Measurements from ENCODE around the gene PLPP3.
A peak's percentile ranks its signal among the peaks of the same experiment; 100 is the strongest.

PLPP3 gene

GRCh38 chr1:56493826-56494225 lies 85.5 kb downstream of the PLPP3 start:
- DNase-seq, result no peak

DNA sequence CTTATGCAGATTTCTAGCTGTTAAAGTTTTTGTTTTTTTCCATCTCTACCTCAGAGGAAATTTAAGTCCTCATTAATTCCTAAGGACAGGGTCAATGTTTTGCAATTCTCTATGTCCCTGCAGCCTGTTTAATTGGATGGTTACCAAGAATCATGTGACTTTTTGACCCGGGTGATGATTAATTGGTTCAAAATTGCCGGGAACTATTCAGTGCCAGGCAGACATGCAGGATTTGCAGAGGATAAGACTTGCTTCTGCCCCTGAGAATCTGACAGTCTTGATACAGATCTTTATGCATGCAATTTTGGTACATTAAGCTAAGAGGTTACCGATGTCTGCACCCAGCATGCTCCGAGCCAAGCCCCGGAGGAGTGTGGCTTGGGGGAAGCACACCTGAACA lies 87.9 kb downstream of the PLPP3 start:
- no peak for DNase-seq

DNA sequence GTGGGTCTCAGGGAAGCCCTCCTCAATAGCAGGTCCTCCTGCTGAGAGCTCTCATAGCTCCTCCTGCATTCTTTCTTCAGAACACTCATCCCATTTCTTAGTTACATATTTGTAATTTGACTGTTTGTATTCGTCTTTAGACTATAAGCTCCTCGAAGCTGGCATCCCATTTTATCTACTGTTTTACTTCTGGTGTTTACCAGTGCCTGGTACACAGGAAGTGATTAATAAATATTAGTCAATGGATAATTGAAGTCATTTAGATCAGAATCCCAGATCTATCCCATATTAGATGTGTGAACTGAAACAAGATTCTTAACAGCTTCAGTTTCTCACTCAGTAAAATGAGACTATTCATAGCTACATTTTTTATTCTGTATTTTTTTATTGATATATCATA lies 88.7 kb downstream of the PLPP3 start:
- DNase-seq, result no peak

DNA sequence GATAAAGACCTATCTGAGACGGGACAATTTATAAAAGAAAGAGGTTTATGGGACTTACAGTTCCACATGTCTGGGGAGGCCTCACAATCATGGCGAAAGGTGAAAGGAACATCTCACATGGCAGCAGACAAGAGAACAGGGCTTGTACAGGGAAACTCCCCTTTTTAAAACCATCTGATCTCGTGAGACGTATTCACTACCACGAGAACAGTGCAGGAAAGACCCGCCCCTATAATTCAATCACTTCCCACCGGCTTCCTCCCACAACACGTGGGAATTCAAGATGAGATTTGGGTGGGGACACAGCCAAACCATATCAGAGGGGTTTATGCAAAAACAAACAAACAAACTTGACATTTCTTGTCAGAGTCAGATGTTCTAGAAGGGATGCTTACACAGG lies 89.7 kb downstream of the PLPP3 start:
- no peak for DNase-seq

DNA sequence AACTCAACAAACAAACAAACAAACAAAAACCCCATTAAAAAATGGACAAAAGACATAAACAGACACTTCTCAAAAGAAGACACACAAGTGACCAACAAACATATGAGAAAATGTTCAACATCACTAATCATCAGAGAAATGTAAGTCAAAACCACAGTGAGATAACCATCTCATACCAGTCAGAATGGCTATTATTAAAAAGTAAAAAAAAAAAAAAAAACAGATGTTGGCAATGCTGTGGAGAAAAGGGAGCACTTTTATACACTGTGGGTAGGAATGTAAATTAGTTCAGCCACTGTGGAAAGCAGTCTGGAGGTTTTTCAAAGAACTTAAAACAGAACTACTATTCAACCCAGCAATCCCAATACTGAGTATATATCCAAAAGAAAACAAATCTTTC lies 94.7 kb downstream of the PLPP3 start:
- no peak for DNase-seq

- no peak for DNase-seq
These were observed 96.3 kb downstream of the PLPP3 start for GRCh38 chr1:56483104-56483503.

- no peak for DNase-seq
These were observed 96.9 kb downstream of the PLPP3 start for GRCh38 chr1:56482486-56482885.

DNA sequence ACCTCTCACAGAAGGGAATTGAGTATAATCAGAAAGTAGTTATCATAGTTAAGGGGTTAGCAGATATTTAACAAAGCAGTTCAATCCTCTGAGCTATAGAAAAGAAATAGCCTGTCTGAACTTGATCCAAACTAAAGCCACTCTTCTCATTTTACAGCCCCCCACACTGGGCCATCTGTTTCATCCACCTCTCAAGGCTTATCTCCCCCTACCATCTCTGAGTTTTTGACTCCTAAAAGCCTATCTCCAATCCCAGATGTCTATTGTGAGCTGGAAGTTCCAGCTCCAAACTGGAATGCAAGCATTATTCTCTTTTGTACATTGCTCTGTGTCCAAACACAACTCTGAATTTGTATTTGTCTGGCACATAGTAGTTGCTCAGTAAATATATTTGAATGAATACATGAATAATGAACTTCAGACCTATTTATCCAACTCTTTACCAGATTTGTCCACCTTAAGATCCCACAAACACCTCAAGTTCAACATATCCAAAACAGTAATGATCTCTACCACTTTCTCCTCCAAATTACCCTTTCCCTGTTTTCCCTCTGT lies 98.1 kb downstream of the PLPP3 start:
- DNase-seq, result no peak

- no peak for DNase-seq
These were observed 100.6 kb downstream of the PLPP3 start for GRCh38 chr1:56478734-56479133.

DNA sequence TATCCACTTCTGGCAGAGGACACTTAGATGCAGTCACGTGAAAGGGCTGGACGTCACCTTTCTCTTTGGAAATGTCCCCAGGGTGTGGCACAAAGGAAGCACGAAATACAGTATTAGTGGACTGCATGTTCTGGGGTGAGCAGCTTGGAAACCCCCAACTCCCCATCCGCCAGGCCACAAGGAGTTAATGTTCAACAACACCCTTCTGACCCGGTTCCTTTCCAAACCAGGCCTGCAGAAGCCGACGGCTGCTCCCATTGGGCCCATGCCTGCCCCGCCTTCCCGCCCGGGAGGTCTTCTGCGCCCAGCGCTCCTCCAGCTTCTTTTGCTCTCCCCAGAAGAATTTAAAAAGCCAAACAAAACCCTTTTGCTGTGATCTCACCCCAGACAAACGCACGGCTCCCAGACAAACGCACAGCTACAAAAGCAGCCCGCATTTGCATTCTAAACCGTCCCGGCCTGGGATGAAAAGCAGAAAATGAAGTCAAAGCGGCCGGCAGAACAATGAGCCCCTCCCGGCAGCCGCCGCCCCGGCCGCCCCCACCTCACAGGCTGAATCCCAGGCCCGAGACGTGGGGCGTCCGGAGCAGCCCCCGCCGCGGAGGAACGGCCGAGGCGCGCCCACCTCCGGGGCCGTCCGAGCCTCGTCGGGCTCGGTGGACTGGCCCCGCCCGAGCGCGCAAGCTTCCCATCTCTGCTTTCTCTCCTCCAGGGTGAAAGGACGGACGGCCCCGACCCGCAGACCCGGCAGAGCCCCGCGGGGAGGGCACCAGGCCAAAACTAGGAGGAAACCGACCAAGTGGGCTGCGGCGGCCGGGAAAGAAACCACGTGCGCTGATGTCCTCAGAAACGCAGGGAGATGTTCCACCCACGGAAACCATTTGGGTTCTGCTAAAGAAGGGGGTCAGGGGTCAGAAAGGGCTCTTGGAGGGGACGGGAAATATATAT lies 101.9 kb downstream of the PLPP3 start:
- no peak for DNase-seq

- DNase-seq, result no peak
These were observed 105.6 kb downstream of the PLPP3 start for GRCh38 chr1:56473582-56474270.

DNA sequence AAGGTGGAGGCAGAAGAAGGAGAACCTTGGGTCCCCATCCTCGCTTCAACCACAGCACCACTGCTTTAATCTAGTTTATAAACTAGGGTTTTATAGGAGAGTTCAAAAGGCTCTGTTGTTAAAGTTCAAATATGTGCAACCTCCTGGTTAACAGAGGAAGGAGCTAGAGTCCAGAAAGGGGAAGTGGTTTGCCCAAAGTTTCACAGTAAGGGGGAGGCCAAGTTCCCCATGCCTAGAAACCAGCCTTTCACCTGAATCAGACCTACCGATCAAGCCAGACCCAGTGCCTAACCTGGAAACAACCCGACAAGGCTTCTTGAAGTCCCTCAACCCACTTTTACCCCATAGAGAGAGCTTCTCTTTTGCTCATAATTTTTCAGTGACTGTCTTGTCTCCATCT lies 106.5 kb downstream of the PLPP3 start:
- DNase-seq, result no peak

- no peak for DNase-seq
These were observed 109.6 kb downstream of the PLPP3 start for GRCh38 chr1:56469640-56470371.

DNA sequence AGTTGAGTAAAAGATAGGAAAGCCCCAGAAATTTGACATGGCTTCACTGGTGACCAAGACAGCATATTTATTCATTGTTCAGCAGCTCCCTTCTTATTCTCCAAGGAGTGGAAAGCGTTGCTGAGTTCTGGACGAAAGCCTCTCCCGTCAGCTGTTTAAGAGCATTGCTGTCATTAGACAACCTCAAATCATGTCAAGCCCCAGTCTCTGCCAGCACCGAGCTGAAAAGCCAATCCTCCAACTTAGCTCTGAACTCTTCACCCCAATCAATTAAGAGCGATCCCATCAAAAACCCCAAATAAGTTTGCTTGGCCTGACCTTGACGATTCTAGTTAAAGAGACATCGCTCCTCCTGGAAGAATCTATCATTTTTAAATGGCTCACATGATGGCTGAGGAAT lies 110.8 kb downstream of the PLPP3 start:
- no peak for DNase-seq

DNA sequence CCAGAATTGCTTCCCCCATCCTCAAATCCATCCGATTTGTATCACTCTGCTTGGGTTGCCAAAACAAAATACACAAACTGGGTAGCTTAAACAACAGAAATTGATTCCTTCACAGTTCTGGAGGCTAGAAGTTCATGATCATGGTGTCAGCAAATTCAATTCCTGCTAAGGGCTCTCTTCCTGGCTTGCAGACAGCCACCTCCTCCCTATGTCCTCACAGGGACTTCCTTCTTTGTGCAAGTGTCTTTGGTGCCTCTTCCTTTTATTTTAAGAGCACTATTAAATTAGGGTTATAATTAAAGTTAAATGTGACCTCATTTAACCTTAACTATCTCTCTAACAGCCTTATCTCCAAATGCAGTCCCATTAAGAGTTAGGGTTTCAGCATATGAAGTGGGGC lies 112.8 kb downstream of the PLPP3 start:
- no peak for DNase-seq

DNA sequence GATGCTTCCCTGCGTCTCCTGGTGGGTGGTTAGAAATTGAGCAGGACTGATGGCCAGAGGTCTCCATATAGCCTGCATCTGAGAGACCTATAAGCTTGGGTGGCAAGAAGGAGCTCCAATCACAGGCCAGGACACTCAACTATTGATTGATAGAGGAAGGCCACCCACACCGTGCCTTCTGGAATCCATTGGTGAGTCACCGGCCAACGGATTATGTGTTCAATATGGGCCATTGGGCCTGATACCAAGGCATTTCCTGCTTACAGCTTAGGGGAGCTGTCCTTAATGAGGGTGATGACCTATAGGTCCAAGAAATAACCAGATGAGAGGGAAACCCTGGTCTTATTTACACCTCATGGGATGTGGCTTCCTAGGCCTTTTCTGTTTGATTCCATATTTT lies 115.1 kb downstream of the PLPP3 start:
- no peak for DNase-seq

GRCh38 chr1:56463376-56463775 lies 116.0 kb downstream of the PLPP3 start:
- no peak for DNase-seq

GRCh38 chr1:56462209-56462608 lies 117.2 kb downstream of the PLPP3 start:
- no peak for DNase-seq

GRCh38 chr1:56461158-56462127 lies 117.9 kb downstream of the PLPP3 start:
- peak in 1 of 2 experiments; percentile 32 for DNase-seq

- DNase-seq, result no peak
These were observed 120.1 kb downstream of the PLPP3 start for GRCh38 chr1:56459260-56459659.

DNA sequence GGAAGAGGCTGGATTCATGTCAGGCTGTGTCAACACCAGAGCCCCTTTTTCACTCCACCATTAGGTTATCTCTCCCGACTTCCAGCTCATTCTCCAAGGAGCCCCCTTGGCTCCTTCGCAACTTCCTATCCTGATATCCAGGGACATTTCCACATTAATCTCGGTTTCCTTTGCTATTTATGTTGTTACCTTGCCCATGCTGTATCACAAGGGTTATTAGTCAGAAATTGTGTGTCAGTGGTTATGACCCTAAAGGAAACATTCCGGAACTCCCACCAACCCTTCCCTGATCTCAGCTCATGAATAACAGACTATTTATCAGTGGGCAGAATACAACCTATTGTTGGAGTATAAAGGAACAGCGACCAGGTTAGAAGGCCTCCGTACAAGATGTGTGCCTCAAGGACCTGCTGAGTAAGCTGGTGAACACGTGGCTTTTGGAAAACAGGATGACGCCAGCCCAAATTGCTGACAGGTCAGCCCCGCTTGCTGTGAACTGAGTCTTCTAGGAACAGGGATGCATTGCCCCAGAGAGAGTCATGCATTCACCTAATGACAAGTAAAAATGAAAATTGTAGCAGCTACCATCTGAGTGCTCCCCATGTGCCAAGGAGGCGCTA lies 121.5 kb downstream of the PLPP3 start:
- no peak for DNase-seq

Data from SHP77 (cell line).